Activated T-helper 1 cell treated with anti-CD3 and anti-CD28 coated beads, Interleukin-12 subunit alpha, Interleukin-12 subunit beta, Interleukin-2, Interleukin-4 antibody, amounts not matched to agents 30 ng/mL and 10 ng/mL and 1 ng/mL, durations not matched to agents 14 hours and 24 hours and 36 hours (primary cell): Measurements from ENCODE around the gene AURKA. TPM values are rescaled to one million over a fixed set of nuclear protein-coding genes. Genes with fewer than 3 reads are reported as not detected.
"Not testable (repeated sequence)": the region's sequence is repeated elsewhere in the genome, so short reads cannot be mapped to it uniquely, and the experiment has no call there.

Source experiments
- DNase-seq: peaks from one replicate; pipeline ENCODE4 v3.0.0; 2021; ENCODE audit warnings: low spot score
- H3K27ac Mint-ChIP-seq: one replicate; pipeline ENCODE4 v1.8.0; 2021; ENCODE audit warnings: mild to moderate bottlenecking, mixed read lengths
- H3K27me3 Mint-ChIP-seq: one replicate; pipeline ENCODE4 v1.8.0; 2022; ENCODE audit warnings: mild to moderate bottlenecking, moderate library complexity, mixed read lengths; ENCODE audit not compliant: insufficient read depth
- H3K36me3 Mint-ChIP-seq: one replicate; pipeline ENCODE4 v1.8.0; 2021; ENCODE audit warnings: low read depth, mixed read lengths
- H3K4me1 Mint-ChIP-seq: one replicate; pipeline ENCODE4 v1.8.0; 2021; ENCODE audit warnings: low read depth, mixed read lengths
- H3K4me3 Mint-ChIP-seq: one replicate; pipeline ENCODE4 v1.8.0; 2021; ENCODE audit warnings: mild to moderate bottlenecking, moderate library complexity, mixed read lengths
- H3K9me3 Mint-ChIP-seq: one replicate; pipeline ENCODE4 v1.8.0; 2021; ENCODE audit warnings: mixed read lengths
- intact Hi-C: fragments of 100-400 bp; cut with micrococcal nuclease; formaldehyde crosslinking; loops from one replicate; pipeline ENCODE4 v1.15.1; 2024
- total RNA-seq: library from RNA; stranded (reverse); gene quantifications from 2 replicates; pipeline ENCODE4 v1.2.3, GENCODE V29; 2022

Gene AURKA
- total RNA-seq, 1 donor from 2014 or later, result 39.2 TPM

- peaks cover 47% of the 10 kb centered on the region for H3K36me3 Mint-ChIP-seq
- intact Hi-C loops, result loop anchor here (1.0 kb wide), 1 partner anchor 26 kb away; the partner anchor contains the start of genes AURKA and CSTF1
- H3K4me1 Mint-ChIP-seq, result peaks cover 75% of the 10 kb centered on the region
- peak overlapping the region; percentile 71 for H3K4me3 Mint-ChIP-seq
- H3K27me3 Mint-ChIP-seq, result no peaks in the 10 kb centered on the region
- no peak for DNase-seq
- H3K27ac Mint-ChIP-seq, result peak overlapping the region; percentile 94
- peaks cover 8% of the 10 kb centered on the region for H3K9me3 Mint-ChIP-seq
These were observed 25.9 kb upstream of the AURKA start for GRCh38 chr20:56417911-56418310.

GRCh38 chr20:56417402-56417801 lies 25.4 kb upstream of the AURKA start:
- no peak for DNase-seq
- peak overlapping the region; percentile 94 for H3K27ac Mint-ChIP-seq
- intact Hi-C loops, result no loop called here
- no peaks in the 10 kb centered on the region for H3K27me3 Mint-ChIP-seq
- no peak overlapping the region for H3K4me3 Mint-ChIP-seq
- H3K9me3 Mint-ChIP-seq, result peaks cover 13% of the 10 kb centered on the region
- H3K4me1 Mint-ChIP-seq, result peaks cover 75% of the 10 kb centered on the region
- peaks cover 49% of the 10 kb centered on the region for H3K36me3 Mint-ChIP-seq

GRCh38 chr20:56414842-56415765 lies 23.1 kb upstream of the AURKA start:
- no peak for DNase-seq
- Mint-ChIP-seq H3K9me3 (peaks cover 17% of the 10 kb centered on the region), H3K36me3 (peaks cover 51% of the 10 kb centered on the region)

GRCh38 chr20:56412949-56413348 lies 20.9 kb upstream of the AURKA start:
- Mint-ChIP-seq H3K4me1 (peaks cover 63% of the 10 kb centered on the region), H3K9me3 (peaks cover 13% of the 10 kb centered on the region), H3K27ac (peak overlapping the region; percentile 96), H3K36me3 (peaks cover 51% of the 10 kb centered on the region), H3K27me3 (no peaks in the 10 kb centered on the region), H3K4me3 (peak overlapping the region; percentile 89)
- intact Hi-C loops, result no loop called here
- DNase-seq, result no peak

More at GRCh38 chr20:56414842-56415765, 23.1 kb upstream of the AURKA start:
- Mint-ChIP-seq H3K27me3 (no peaks in the 10 kb centered on the region), H3K27ac (peak overlapping the region; percentile 92), H3K4me1 (peaks cover 69% of the 10 kb centered on the region), H3K4me3 (peak overlapping the region; percentile 53)
- intact Hi-C loops, result loop anchor here (1.0 to 2.0 kb wide), 3 partner anchors 14 to 53 kb away; partner anchors contain the start of gene RTF2

- no peak for DNase-seq
- Mint-ChIP-seq H3K27ac (peak overlapping the region; percentile 96), H3K36me3 (peaks cover 51% of the 10 kb centered on the region), H3K9me3 (peaks cover 13% of the 10 kb centered on the region), H3K27me3 (no peaks in the 10 kb centered on the region), H3K4me1 (peaks cover 58% of the 10 kb centered on the region), H3K4me3 (peak overlapping the region; percentile 89)
- intact Hi-C loops, result no loop called here
These were observed 20.4 kb upstream of the AURKA start for GRCh38 chr20:56412473-56412790.

- Mint-ChIP-seq H3K27me3 (no peaks in the 10 kb centered on the region), H3K27ac (peak within 1 kb of the TSS; percentile 96), H3K36me3 (peaks cover 52% of the 10 kb centered on the region), H3K9me3 (peaks cover 13% of the 10 kb centered on the region), H3K4me1 (peaks cover 53% of the 10 kb centered on the region), H3K4me3 (peak within 1 kb of the TSS; percentile 89)
- DNase-seq, result peak; percentile 22
- intact Hi-C loops, result no loop called here
These were observed 19.9 kb upstream of the AURKA start, which contains the start of gene CASS4 for GRCh38 chr20:56411759-56412472. CASS4 (plus strand) TSS chr20:56412260; CDS start chr20:56412459, 199 bp downstream.

GRCh38 chr20:56411287-56411686 lies 19.3 kb upstream of the AURKA start:
- Mint-ChIP-seq H3K4me1 (peaks cover 50% of the 10 kb centered on the region), H3K27ac (peak overlapping the region; percentile 96), H3K4me3 (peak overlapping the region; percentile 89), H3K36me3 (peaks cover 52% of the 10 kb centered on the region), H3K9me3 (peaks cover 13% of the 10 kb centered on the region)
- DNase-seq, H3K27me3 Mint-ChIP-seq, intact Hi-C loops: not testable (repeated sequence)

GRCh38 chr20:56409956-56410355 lies 17.9 kb upstream of the AURKA start:
- H3K4me1 Mint-ChIP-seq, result peaks cover 51% of the 10 kb centered on the region
- intact Hi-C loops, result no loop called here
- peaks cover 64% of the 10 kb centered on the region for H3K36me3 Mint-ChIP-seq
- DNase-seq, result no peak
- H3K27ac Mint-ChIP-seq, result no peak overlapping the region
- no peaks in the 10 kb centered on the region for H3K27me3 Mint-ChIP-seq
- no peak overlapping the region for H3K4me3 Mint-ChIP-seq
- peaks cover 13% of the 10 kb centered on the region for H3K9me3 Mint-ChIP-seq

GRCh38 chr20:56409521-56409920 lies 17.5 kb upstream of the AURKA start:
- peaks cover 47% of the 10 kb centered on the region for H3K4me1 Mint-ChIP-seq
- intact Hi-C loops, result no loop called here
- H3K4me3 Mint-ChIP-seq, result no peak overlapping the region
- H3K27ac Mint-ChIP-seq, result no peak overlapping the region
- DNase-seq, result no peak
- H3K9me3 Mint-ChIP-seq, result peaks cover 13% of the 10 kb centered on the region
- no peaks in the 10 kb centered on the region for H3K27me3 Mint-ChIP-seq
- peaks cover 64% of the 10 kb centered on the region for H3K36me3 Mint-ChIP-seq

GRCh38 chr20:56406910-56407309 lies 14.9 kb upstream of the AURKA start:
- H3K27ac Mint-ChIP-seq, result no peak overlapping the region
- intact Hi-C loops, result no loop called here
- no peak overlapping the region for H3K4me3 Mint-ChIP-seq
- no peaks in the 10 kb centered on the region for H3K9me3 Mint-ChIP-seq
- peaks cover 33% of the 10 kb centered on the region for H3K4me1 Mint-ChIP-seq
- H3K36me3 Mint-ChIP-seq, result peaks cover 61% of the 10 kb centered on the region
- DNase-seq, result no peak
- no peaks in the 10 kb centered on the region for H3K27me3 Mint-ChIP-seq

GRCh38 chr20:56405356-56405755 lies 13.3 kb upstream of the AURKA start:
- H3K27ac Mint-ChIP-seq, intact Hi-C loops, H3K4me3 Mint-ChIP-seq, DNase-seq, H3K27me3 Mint-ChIP-seq, H3K9me3 Mint-ChIP-seq: not testable (repeated sequence)
- peaks cover 28% of the 10 kb centered on the region for H3K4me1 Mint-ChIP-seq
- H3K36me3 Mint-ChIP-seq, result peaks cover 59% of the 10 kb centered on the region

GRCh38 chr20:56403465-56403864 lies 11.4 kb upstream of the AURKA start:
- peaks cover 61% of the 10 kb centered on the region for H3K36me3 Mint-ChIP-seq
- DNase-seq, result no peak
- H3K27me3 Mint-ChIP-seq, result no peaks in the 10 kb centered on the region
- intact Hi-C loops, result no loop called here
- peaks cover 30% of the 10 kb centered on the region for H3K4me1 Mint-ChIP-seq
- H3K4me3 Mint-ChIP-seq, result no peak overlapping the region
- H3K9me3 Mint-ChIP-seq, result no peaks in the 10 kb centered on the region
- no peak overlapping the region for H3K27ac Mint-ChIP-seq
